GM03348 (cell line): ENCODE measurements around the gene CHST4.
"Not testable (repeated sequence)": the region's sequence is repeated elsewhere in the genome, so short reads cannot be mapped to it uniquely, and the experiment has no call there.

Experiments used
- DNase-seq: peaks from one replicate; pipeline ENCODE4 v3.0.0; 2012; ENCODE audit warnings: low spot score

CHST4 gene

DNA sequence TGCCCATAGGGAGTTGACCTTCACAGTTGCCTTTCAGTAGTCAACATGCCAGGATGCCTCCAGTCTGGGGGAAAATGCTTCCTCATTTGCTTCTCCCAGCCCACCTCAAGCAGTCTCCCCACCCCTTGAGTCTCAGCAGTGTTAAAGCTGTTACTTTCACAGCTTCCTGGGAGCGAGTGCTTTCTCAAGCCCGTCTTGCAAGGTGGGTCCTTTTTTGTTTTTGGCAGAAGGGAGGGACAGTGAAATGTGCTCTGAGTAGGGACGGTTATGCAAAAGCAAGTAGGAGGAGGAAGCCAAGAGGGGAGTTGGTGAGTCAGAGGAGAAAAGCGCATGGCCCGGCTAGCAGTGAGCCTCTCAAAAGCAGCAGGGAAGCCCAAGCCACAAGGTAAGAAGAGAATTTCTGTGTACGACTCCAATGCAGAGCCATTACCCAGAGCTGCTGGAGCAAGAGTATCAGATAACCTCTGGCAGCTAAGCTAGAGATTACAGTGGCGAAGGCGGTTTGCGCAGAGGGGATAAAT is at the start of gene CHST4:
CHST4 (plus strand) TSS at position 316 of the 521 bp plus-strand sequence. CDS start 10,252 bp downstream, outside the sequence.
- peak; percentile 80 for DNase-seq

DNA sequence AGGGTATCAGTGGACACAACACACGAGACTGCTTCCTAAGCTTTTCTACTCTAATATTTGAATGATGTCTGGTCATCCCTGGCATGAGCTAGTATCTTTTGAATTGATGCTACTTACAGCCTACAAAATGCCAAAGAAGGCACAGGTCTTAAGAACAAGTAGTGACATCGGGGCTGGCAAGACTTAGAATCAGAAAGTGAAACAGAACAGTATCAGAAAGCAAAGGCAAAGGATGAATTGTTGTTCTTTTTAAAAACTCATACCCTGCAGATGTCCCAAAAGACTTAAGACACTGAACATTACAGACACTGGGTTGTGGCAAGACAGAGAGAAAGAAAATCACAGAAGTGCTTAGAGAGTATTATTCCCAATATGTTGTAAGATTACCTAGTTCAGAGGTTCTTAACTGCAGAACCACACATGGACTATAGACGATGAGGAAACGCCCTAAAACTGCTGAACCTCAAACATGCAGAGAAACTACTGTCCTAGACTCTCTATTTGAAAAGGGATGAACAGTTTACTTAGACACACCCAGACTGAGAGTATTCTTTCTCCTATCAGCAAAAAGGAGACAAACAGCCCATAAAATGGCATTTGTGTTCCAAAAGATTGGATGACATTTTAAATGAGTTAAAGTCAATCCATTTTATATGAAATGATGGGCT is 49.6 kb upstream of the CHST4 start:
- no peak for DNase-seq

GRCh38 chr16:71479420-71479819 is 46.8 kb upstream of the CHST4 start:
- peak; percentile 14 for DNase-seq

GRCh38 chr16:71480956-71481355 is 45.3 kb upstream of the CHST4 start:
- no peak for DNase-seq

DNA sequence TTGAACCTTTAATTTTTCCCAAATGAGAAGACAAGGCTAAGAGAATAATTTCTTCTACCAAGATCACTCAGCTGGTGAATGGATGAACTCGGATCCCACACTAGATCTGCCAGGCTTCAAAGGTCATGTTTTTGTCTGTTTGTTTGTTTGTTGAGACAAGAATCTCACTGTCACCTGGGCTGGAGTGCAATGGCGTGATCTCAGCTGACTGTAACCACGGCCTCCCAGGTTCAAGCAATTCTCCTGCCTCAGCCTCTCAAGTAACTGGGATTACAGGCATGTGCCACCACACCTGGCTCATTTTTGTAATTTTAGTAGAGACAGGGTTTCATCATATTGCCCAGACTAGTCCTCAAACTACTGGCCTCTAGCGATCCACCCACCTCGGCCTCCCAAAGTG is 43.7 kb upstream of the CHST4 start:
- DNase-seq, result no peak

- peak; percentile 91 for DNase-seq
These were observed 42.0 kb upstream of the CHST4 start for GRCh38 chr16:71484006-71484893.

DNA sequence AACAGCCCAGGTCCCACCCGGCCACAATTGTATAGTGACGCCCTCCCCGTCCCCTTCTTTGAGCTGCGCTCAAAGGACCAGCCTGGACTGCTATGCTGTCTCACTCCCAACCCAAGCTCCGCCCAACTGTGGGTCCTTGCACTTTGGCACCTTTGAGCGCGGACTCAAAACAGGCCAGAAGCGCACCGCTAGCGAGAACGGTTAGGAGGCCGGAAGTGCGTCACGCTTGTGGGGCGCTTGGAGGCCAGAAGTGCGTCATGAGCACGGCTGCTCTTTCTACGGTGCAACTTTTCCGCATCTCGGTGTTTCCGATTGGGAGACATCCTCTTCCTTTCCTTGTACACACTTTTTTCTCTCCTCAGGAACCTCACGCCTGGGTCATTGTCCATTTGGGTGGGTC is 37.1 kb upstream of the CHST4 start, which contains the start of gene ZNF19:
ZNF19 (minus strand) TSS at position 203 of the 400 bp plus-strand sequence. CDS start 7,210 bp downstream, outside the sequence.
- DNase-seq, result no peak

DNA sequence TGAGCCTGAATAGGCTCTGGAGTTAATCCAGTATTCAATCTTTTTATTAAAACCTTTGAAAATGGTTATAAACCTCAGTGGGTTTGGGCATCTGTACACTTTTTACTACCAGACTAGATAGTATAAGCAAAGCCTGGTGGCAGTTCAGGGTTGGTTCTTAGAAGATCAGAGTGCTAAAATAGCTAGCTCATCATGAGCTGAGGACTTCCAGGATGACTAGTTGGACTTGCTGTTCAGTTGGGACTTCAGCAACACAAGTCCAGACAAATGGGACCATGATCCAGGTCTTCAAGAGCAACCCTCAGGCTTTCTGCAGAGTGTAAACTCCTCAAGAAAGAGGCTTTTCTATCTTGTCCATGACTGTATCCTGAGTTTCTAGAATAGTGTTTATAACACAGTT is 35.9 kb upstream of the CHST4 start:
- DNase-seq, result no peak

- no peak for DNase-seq
These were observed 35.2 kb upstream of the CHST4 start for GRCh38 chr16:71491054-71491453.

- no peak for DNase-seq
These were observed 33.4 kb upstream of the CHST4 start for GRCh38 chr16:71492786-71493185.

GRCh38 chr16:71493213-71493612 is 33.0 kb upstream of the CHST4 start:
- no peak for DNase-seq

DNA sequence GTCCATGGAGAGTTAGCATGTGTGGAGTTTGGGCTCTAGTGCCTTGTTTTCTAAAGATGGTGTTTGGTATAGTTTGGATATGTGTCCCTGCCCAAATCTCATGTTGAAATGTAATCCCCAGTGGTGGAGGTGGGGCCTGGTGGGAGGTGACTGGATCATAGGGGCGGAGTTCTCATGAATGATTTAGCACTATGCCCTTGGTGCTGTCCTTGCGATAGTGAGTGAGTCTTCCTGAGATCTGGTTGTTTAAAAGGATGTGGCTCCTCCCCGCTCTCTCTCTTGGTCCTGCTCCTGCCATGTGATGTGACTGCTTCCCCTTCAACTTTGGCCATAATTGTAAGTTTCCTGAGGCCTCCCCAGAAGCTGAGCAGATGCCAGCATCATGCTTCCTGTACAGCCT is 28.2 kb upstream of the CHST4 start:
- no peak for DNase-seq

DNA sequence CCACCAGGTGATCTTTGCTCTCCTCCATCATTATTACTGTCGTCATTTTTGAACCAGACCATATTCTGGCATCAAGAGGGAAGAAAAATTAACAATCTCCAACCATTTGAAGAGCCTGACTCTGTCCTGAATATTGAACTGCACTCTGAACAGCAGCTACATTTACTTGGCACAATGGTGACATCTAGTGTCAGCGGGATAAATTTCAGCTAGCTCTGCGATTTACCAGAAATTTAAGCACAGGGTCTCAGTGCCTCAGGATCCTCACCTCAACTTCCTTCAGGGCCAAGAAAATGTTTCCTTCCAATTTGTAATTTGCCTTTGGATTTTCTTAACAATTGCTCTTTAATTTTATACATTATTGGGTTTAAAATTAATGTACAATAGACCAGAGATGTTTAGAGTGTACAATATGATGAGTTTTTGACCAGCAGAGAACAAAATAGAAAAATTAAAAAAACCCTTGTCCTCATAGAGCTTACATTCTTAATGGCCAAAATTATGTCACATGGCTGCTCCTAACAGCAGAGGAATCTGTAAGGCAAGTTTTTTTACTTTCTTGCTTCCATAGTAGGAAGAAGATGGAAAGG is 26.4 kb upstream of the CHST4 start:
- DNase-seq, result peak; percentile 77

DNA sequence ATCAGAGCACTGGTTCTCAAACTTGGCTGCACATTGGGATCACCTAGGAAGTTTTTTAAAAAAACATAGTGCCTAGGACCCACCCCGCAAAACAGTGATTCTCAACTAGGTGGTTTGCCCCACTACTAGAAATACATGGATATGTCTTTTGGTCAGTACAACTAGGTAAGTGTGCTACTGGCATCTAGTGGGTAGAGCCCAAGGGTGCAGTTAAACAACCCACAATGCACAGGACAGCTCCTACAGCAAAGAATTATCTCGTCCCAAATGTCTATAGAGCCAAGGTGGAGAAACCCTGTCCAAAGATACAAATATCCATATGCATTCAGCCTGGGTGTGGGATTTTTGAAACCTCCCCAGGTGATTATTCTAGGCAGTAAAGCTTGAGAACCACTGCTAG is 25.3 kb upstream of the CHST4 start:
- DNase-seq, result no peak

GRCh38 chr16:71501547-71501946 is 24.7 kb upstream of the CHST4 start:
- DNase-seq, result no peak

- not testable (repeated sequence) for DNase-seq
These were observed 22.2 kb upstream of the CHST4 start for GRCh38 chr16:71504051-71504450.

DNA sequence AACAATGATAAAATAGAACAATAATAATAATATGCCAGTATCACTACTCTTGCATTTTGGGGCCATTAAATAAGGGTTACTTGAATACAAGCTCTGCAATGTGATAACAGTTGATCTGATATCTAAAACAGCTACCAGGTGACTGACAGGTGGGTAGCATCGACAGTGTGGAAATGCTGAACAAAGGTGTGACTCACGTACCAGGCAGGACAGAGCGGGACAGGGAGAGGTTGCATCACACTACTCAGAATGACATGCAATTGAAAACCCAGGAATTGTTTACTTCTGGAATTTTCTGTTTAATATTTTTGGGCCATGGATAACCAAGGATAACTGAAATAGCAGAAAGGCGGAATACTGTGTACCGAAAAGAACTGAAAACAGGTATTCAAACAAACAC is 21.3 kb upstream of the CHST4 start:
- DNase-seq, result no peak

GRCh38 chr16:71507061-71507460 is 19.2 kb upstream of the CHST4 start:
- no peak for DNase-seq

DNA sequence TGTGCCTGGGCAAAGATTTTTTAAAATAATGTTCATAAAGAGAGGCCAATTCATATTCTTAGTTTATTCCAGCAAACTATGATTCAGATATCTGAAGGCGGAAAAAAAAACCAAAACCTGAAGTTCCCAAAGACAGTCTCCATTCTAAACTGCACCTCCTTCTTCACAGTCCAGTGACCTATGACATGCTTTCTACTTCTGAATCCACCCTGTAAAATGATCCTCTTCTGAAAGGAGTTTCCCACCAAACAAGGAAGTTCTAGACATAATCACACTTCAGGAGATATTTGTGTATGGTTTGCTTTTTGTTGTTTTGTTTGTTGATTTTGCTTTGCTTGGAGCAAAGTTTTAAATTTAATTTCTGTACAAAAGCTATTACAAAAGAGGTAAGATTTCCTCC is 12.9 kb upstream of the CHST4 start:
- DNase-seq, result no peak

DNA sequence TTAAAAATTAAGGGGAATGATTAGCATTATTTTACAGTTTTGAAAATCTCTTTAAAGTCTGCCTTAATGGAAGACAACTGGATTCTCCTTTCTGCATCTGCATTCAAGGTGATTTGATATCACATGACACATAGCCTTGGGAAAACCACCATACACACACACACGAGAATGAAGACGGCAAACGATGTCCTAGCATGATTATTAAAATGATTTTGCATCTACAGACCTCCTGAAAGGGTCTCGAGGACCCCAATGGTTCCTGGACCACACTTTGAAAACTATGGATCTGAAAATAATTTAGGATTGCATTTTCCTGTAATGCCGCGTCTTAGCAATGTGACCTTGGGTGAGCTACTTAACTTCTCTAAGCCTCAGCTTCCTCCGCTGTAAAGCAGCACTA is 11.8 kb upstream of the CHST4 start:
- DNase-seq, result no peak

DNA sequence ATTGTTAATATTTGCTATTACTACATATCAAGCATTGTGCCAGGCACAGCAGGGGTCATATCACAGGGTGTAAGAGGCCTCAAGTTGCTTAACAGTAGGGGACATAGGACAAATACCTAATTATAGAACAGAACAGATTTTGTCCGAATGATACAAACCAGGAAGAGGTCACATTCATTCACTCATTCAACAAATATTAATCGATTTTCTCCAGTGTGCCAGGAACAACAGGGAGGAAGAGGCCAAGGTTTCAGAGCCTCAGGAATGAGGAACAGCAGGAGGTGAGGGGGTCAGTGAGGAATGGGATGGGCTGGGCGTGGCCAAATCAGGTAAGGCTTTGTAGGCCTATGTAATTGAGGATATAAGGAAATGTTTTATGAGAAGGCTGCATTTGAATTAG is 11.2 kb upstream of the CHST4 start:
- no peak for DNase-seq

DNA sequence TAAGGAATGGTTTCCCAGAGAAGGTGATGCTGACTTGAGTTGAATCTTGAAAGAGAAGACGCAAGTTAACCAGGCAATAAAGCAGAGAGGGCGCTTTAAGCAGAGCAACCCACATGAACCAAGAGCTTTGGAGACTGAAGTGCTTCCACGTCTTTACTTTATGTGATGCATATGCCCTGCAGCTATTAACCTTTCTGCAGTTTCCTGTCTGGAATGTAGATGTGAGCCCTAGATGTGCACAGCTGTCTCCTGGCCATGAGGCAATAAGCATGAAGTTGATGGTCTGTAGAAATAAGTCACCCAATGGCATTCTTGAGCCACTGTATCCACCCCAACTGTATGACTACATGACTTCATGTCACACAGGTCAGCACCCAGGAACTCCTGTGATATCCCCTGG is 5.7 kb upstream of the CHST4 start:
- DNase-seq, result no peak
